CD8-positive, alpha-beta memory T cell (primary cell): ENCODE data around the gene SDC3. TPM values are rescaled to one million over a fixed set of nuclear protein-coding genes. Genes with fewer than 3 reads are reported as not detected.
"Not testable (repeated sequence)": the region's sequence is repeated elsewhere in the genome, so short reads cannot be mapped to it uniquely, and the experiment has no call there.

Experiments
- CTCF ChIA-PET: fragments of 350-600 bp; sonication (Branson Sonifier 250); formaldehyde crosslinking; loops from one replicate; lab custom pipeline; 2021; ENCODE audit warnings: antibody characterized with exemption; lab: Charles Lee
- POLR2A ChIA-PET: fragments of 350-600 bp; sonication (Branson Sonifier 250); formaldehyde crosslinking; loops from one replicate; lab custom pipeline; 2021; ENCODE audit warnings: antibody characterized with exemption; lab: Charles Lee
- DNase-seq, 5 donors: peaks; one replicate each; pipeline versions ENCODE4 v3.0.0 to v3.0.0-alpha.2; 2020 to 2022; ENCODE audit warnings: mixed read lengths in 1 of 5
- H3K27ac ChIP-seq: one replicate; pipeline ENCODE4 v1.7.0; 2013; ENCODE audit warnings: low read depth, mild to moderate bottlenecking, low read length, moderate library complexity
- H3K27me3 ChIP-seq: 2 replicates; pipeline ENCODE4 v1.7.0; 2013; ENCODE audit warnings: low read length, mild to moderate bottlenecking; ENCODE audit not compliant: insufficient read depth, poor library complexity, severe bottlenecking
- H3K36me3 ChIP-seq: 2 replicates; pipeline ENCODE4 v1.7.0; 2013; ENCODE audit warnings: mild to moderate bottlenecking, low read length, moderate library complexity; ENCODE audit not compliant: insufficient read depth
- H3K4me1 ChIP-seq: 2 replicates; pipeline ENCODE4 v1.7.0; 2013; ENCODE audit warnings: mild to moderate bottlenecking, low read length, moderate library complexity; ENCODE audit not compliant: insufficient read depth
- H3K4me3 ChIP-seq: 2 replicates; pipeline ENCODE4 v1.7.0; 2013; ENCODE audit warnings: mild to moderate bottlenecking, low read length
- H3K9me3 ChIP-seq: 2 replicates; pipeline ENCODE4 v1.7.0; 2013; ENCODE audit warnings: mild to moderate bottlenecking, low read length
- H3K27ac Mint-ChIP-seq, 8 donors: one replicate each; pipeline ENCODE4 v1.8.0; 2020 to 2021; ENCODE audit warnings: mixed read lengths in 8 of 8, mild to moderate bottlenecking in 6 of 8, inconsistent platforms in 3 of 8, moderate library complexity in 3 of 8
- H3K27me3 Mint-ChIP-seq, 2 donors: one replicate each; pipeline ENCODE4 v1.8.0; 2020 to 2021; ENCODE audit warnings: mixed read lengths in 2 of 2, mild to moderate bottlenecking in 1 of 2, moderate library complexity in 1 of 2
- H3K36me3 Mint-ChIP-seq, 3 donors: one replicate each; pipeline ENCODE4 v1.8.0; 2020 to 2021; ENCODE audit warnings: mixed read lengths in 3 of 3, inconsistent platforms in 1 of 3, mild to moderate bottlenecking in 1 of 3
- H3K4me1 Mint-ChIP-seq, 3 donors: one replicate each; pipeline ENCODE4 v1.8.0; 2020 to 2021; ENCODE audit warnings: mixed read lengths in 3 of 3, inconsistent platforms in 1 of 3, mild to moderate bottlenecking in 1 of 3
- H3K4me3 Mint-ChIP-seq, 7 donors: one replicate each; pipeline ENCODE4 v1.8.0; 2020 to 2021; ENCODE audit warnings: mixed read lengths in 7 of 7, mild to moderate bottlenecking in 6 of 7, moderate library complexity in 4 of 7, inconsistent platforms in 2 of 7
- H3K9me3 Mint-ChIP-seq, 5 donors: one replicate each; pipeline ENCODE4 v1.8.0; 2020 to 2022; ENCODE audit warnings: mixed read lengths in 5 of 5, mild to moderate bottlenecking in 3 of 5, moderate library complexity in 2 of 5, inconsistent platforms in 1 of 5
- polyA plus RNA-seq: library from polyadenylated mRNA; unstranded; fragments of 300-500 nt; fragmentation: Illumina TruSeq; gene quantifications from one replicate; pipeline ENCODE4 v1.2.3, GENCODE V29; 2021
- total RNA-seq, 2 experiments: library from RNA; stranded (reverse); gene quantifications; one replicate each; pipeline ENCODE4 v1.2.3, GENCODE V29; 2021

The SDC3 gene
- total and polyA plus RNA-seq, 3 experiments from 2014 or later, result 0.44 TPM; not detected in 1

- H3K9me3 ChIP-seq, POLR2A ChIA-PET, H3K4me3 ChIP-seq, H3K4me1 ChIP-seq, H3K27ac ChIP-seq, H3K4me3 Mint-ChIP-seq, H3K27me3 ChIP-seq, H3K9me3 Mint-ChIP-seq, CTCF ChIA-PET, H3K4me1 Mint-ChIP-seq, H3K27me3 Mint-ChIP-seq, DNase-seq: not testable (repeated sequence)
- H3K27ac Mint-ChIP-seq, result peak overlapping the region in 1 of 8 donors; percentile 38
- H3K36me3 ChIP-seq, result peaks cover 41% of the 10 kb centered on the region
- peaks cover 19 to 82% (median 22%) of the 10 kb centered on the region in 3 donors for H3K36me3 Mint-ChIP-seq
These were observed 27.2 kb upstream of the SDC3 start for GRCh38 chr1:30935758-30936157.

- Histone ChIP-seq H3K4me1 (no peaks in the 10 kb centered on the region), H3K9me3 (no peaks in the 10 kb centered on the region), H3K27ac (no peak overlapping the region), H3K4me3 (no peak overlapping the region), H3K27me3 (no peaks in the 10 kb centered on the region), H3K36me3 (peaks cover 32% of the 10 kb centered on the region)
- Mint-ChIP-seq H3K27ac (peak overlapping the region in 7 of 8 donors; percentile 3 to 85 (median 46)), H3K4me3 (no peak overlapping the region), H3K36me3 (peaks cover 16 to 74% (median 22%) of the 10 kb centered on the region in 3 donors), H3K4me1 (peaks cover 0 to under 1% (median under 1%) of the 10 kb centered on the region in 3 donors), H3K27me3 (no peaks in the 10 kb centered on the region), H3K9me3 (no peaks in the 10 kb centered on the region)
- no peak for DNase-seq
- POLR2A ChIA-PET, result no interaction called here
- CTCF ChIA-PET, result interaction anchor here (2.0 to 2.5 kb wide), 2 partner anchors 133 to 216 kb away, joined by 6 to 9 read pairs; no protein-coding TSS in a partner anchor
These were observed 26.1 kb upstream of the SDC3 start for GRCh38 chr1:30934613-30935012.

- Histone ChIP-seq H3K27ac (no peak overlapping the region), H3K9me3 (no peaks in the 10 kb centered on the region), H3K36me3 (peaks cover 28% of the 10 kb centered on the region), H3K4me3 (no peak overlapping the region), H3K4me1 (peaks cover 5% of the 10 kb centered on the region), H3K27me3 (no peaks in the 10 kb centered on the region)
- ChIA-PET CTCF (interaction anchor here (0.6 to 2.5 kb wide), 4 partner anchors 132 to 1186 kb away, joined by 3 to 9 read pairs (median 4); no protein-coding TSS in a partner anchor), POLR2A (no interaction called here)
- no peak for DNase-seq
- Mint-ChIP-seq H3K4me1 (peaks cover 6 to 8% (median 8%) of the 10 kb centered on the region in 3 donors), H3K36me3 (peaks cover 16 to 66% (median 22%) of the 10 kb centered on the region in 3 donors), H3K27ac (peak overlapping the region in 3 of 8 donors; percentile 11 to 46 (median 32)), H3K27me3 (no peaks in the 10 kb centered on the region), H3K4me3 (no peak overlapping the region), H3K9me3 (no peaks in the 10 kb centered on the region)
These were observed 25.3 kb upstream of the SDC3 start for GRCh38 chr1:30933874-30934252.

GRCh38 chr1:30930631-30931173 lies 22.1 kb upstream of the SDC3 start:
- no peaks in the 10 kb centered on the region for H3K9me3 ChIP-seq
- no peaks in the 10 kb centered on the region for H3K27me3 ChIP-seq
- no peak overlapping the region for H3K4me3 Mint-ChIP-seq
- peaks cover 7 to 44% (median 13%) of the 10 kb centered on the region in 3 donors for H3K36me3 Mint-ChIP-seq
- POLR2A ChIA-PET, result no interaction called here
- no peak for DNase-seq
- H3K4me1 ChIP-seq, result peaks cover 5% of the 10 kb centered on the region
- no peaks in the 10 kb centered on the region for H3K9me3 Mint-ChIP-seq
- H3K4me3 ChIP-seq, result no peak overlapping the region
- H3K36me3 ChIP-seq, result peaks cover 15% of the 10 kb centered on the region
- H3K27ac Mint-ChIP-seq, result peak overlapping the region in 2 of 8 donors; percentile 43 to 56
- no peak overlapping the region for H3K27ac ChIP-seq
- H3K27me3 Mint-ChIP-seq, result no peaks in the 10 kb centered on the region
- peaks cover 10 to 12% (median 12%) of the 10 kb centered on the region in 3 donors for H3K4me1 Mint-ChIP-seq
- CTCF ChIA-PET, result interaction anchor here (1.1 kb wide), 2 partner anchors 129 to 130 kb away, joined by 3 to 4 read pairs; no protein-coding TSS in a partner anchor

- H3K36me3 Mint-ChIP-seq, result peaks cover 5 to 39% (median 13%) of the 10 kb centered on the region in 3 donors
- H3K4me1 Mint-ChIP-seq, result peaks cover 10 to 12% (median 12%) of the 10 kb centered on the region in 3 donors
- peak overlapping the region in 1 of 8 donors; percentile 74 for H3K27ac Mint-ChIP-seq
- no peak overlapping the region for H3K4me3 Mint-ChIP-seq
- ChIA-PET POLR2A (no interaction called here), CTCF (interaction anchor here (1.0 to 2.0 kb wide), 5 partner anchors 10 to 211 kb away, joined by 3 to 12 read pairs (median 4); no protein-coding TSS in a partner anchor)
- no peaks in the 10 kb centered on the region for H3K27me3 Mint-ChIP-seq
- no peaks in the 10 kb centered on the region for H3K9me3 ChIP-seq
- H3K36me3 ChIP-seq, result peaks cover 15% of the 10 kb centered on the region
- DNase-seq, result no peak
- H3K9me3 Mint-ChIP-seq, result no peaks in the 10 kb centered on the region
- peaks cover 5% of the 10 kb centered on the region for H3K4me1 ChIP-seq
- no peak overlapping the region for H3K4me3 ChIP-seq
- H3K27me3 ChIP-seq, result no peaks in the 10 kb centered on the region
- no peak overlapping the region for H3K27ac ChIP-seq
These were observed 21.5 kb upstream of the SDC3 start for GRCh38 chr1:30929944-30930525.

DNA sequence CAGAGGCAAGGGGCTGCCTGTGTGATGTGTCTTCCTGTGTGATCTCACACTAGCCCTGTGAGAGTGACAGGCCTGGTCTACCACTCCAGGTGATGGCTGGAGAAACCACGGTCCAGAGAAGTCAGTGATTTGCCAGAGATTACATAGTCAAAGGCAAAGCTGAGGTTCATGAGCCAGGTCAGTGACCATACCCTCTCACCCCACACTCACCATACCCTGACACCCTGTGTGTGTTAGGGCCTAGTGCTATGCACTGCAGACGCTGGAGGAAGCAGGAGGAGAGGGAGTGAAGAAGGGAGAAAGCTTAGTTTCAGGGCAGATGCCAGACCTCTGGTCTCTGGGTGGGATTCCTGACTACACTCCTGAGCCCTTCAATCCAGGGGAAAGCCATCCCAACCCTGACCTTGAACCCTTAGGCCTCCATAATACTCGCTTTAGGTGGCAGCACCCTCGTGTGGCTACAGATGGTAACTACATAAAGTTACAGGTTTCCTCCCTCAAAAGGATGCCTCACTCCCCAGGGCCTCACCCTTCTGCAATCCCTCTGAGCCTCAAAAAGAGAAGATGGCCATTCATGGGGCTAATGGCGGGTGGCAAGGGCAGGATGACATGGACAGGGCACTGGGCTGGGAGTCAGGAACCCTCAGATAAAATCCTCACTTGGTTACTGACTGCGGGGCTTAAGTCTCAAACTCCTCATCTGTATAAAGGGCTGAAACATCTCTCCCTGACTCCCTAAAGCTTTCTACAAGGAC lies 20.8 kb upstream of the SDC3 start:
- H3K4me1 Mint-ChIP-seq, result peaks cover 10 to 12% (median 12%) of the 10 kb centered on the region in 3 donors
- Histone ChIP-seq H3K27me3 (no peaks in the 10 kb centered on the region), H3K4me3 (no peak overlapping the region), H3K4me1 (peaks cover 5% of the 10 kb centered on the region), H3K36me3 (peaks cover 9% of the 10 kb centered on the region), H3K9me3 (no peaks in the 10 kb centered on the region), H3K27ac (no peak overlapping the region)
- DNase-seq, result peak in 4 of 5 donors; percentile 18 to 36 (median 26)
- ChIA-PET POLR2A (no interaction called here), CTCF (interaction anchor here (0.7 to 2.0 kb wide), 8 partner anchors 9 to 211 kb away, joined by 3 to 15 read pairs (median 4); no protein-coding TSS in a partner anchor)
- H3K36me3 Mint-ChIP-seq, result peaks cover 0 to 32% (median 9%) of the 10 kb centered on the region in 3 donors
- H3K9me3 Mint-ChIP-seq, result no peaks in the 10 kb centered on the region
- peak overlapping the region in 1 of 7 donors; percentile 17 for H3K4me3 Mint-ChIP-seq
- no peaks in the 10 kb centered on the region for H3K27me3 Mint-ChIP-seq
- peak overlapping the region in 7 of 8 donors; percentile 29 to 87 (median 54) for H3K27ac Mint-ChIP-seq

- Histone ChIP-seq H3K4me3 (no peak overlapping the region), H3K27ac (no peak overlapping the region), H3K4me1 (peaks cover 5% of the 10 kb centered on the region), H3K27me3 (no peaks in the 10 kb centered on the region), H3K9me3 (no peaks in the 10 kb centered on the region), H3K36me3 (peaks cover 3% of the 10 kb centered on the region)
- H3K27me3 Mint-ChIP-seq, result no peaks in the 10 kb centered on the region
- no peaks in the 10 kb centered on the region for H3K9me3 Mint-ChIP-seq
- no peak for DNase-seq
- peak overlapping the region in 1 of 7 donors; percentile 17 for H3K4me3 Mint-ChIP-seq
- H3K4me1 Mint-ChIP-seq, result peaks cover 10 to 12% (median 12%) of the 10 kb centered on the region in 3 donors
- H3K36me3 Mint-ChIP-seq, result peaks cover 0 to 27% (median 6%) of the 10 kb centered on the region in 3 donors
- H3K27ac Mint-ChIP-seq, result peak overlapping the region in 6 of 8 donors; percentile 51 to 86 (median 59)
- ChIA-PET CTCF (interaction anchor here (0.7 to 2.0 kb wide), 6 partner anchors 9 to 210 kb away, joined by 3 to 15 read pairs (median 4); no protein-coding TSS in a partner anchor), POLR2A (no interaction called here)
These were observed 20.2 kb upstream of the SDC3 start for GRCh38 chr1:30928789-30929134.
